H1 (cell line): ENCODE data around the gene KPNA1. TPM values are rescaled to one million over a fixed set of nuclear protein-coding genes. Genes with fewer than 3 reads are reported as not detected.

Experiments used
- CTCF ChIA-PET: fragments of 300-600 bp; sonication (Branson Sonifier 250); formaldehyde crosslinking; loops from one replicate; lab custom pipeline; 2021; ENCODE audit not compliant: partially characterized antibody; lab: Charles Lee
- POLR2A ChIA-PET: fragments of 300-600 bp; sonication (Branson Sonifier 250); formaldehyde crosslinking; loops from one replicate; lab custom pipeline; 2021; ENCODE audit warnings: inconsistent platforms; ENCODE audit not compliant: partially characterized antibody; lab: Charles Lee
- DNase-seq, 2 experiments: peaks; one replicate each; pipeline versions ENCODE4 v3.0.0 to v3.0.0-alpha.2; 2010 to 2022; ENCODE audit warnings: low spot score in 2 of 2, low read depth in 1 of 2, mixed read lengths in 1 of 2
- FAIRE-seq: peaks from 2 replicates; lab custom pipeline; 2011; peaks lifted over from hg19 to GRCh38; lab: Jason Lieb, UNC
- H2AFZ ChIP-seq: 2 replicates; pipeline ENCODE4 v1.8.1; 2012; ENCODE audit warnings: low read length, inconsistent platforms
- H2AK5ac ChIP-seq: 2 replicates; pipeline ENCODE4 v1.6.1; 2013; ENCODE audit warnings: low read depth, low read length
- H2BK120ac ChIP-seq: replicated peaks from 2 replicates; pipeline ENCODE3; 2013; ENCODE audit warnings: low read depth, low read length, inconsistent platforms
- H2BK12ac ChIP-seq: 2 replicates; pipeline ENCODE4 v1.6.1; 2013; ENCODE audit warnings: low read depth, low read length
- H2BK15ac ChIP-seq: 2 replicates; pipeline ENCODE4 v1.6.1; 2013; ENCODE audit warnings: low read length
- H2BK20ac ChIP-seq: 2 replicates; pipeline ENCODE4 v1.6.1; 2013; ENCODE audit warnings: low read length
- H2BK5ac ChIP-seq: 2 replicates; pipeline ENCODE4 v1.6.1; 2013; ENCODE audit warnings: low read depth, low read length
- H3K14ac ChIP-seq: 2 replicates; pipeline ENCODE4 v1.6.1; 2013; ENCODE audit warnings: inconsistent platforms; ENCODE audit not compliant: insufficient read length
- H3K18ac ChIP-seq: 2 replicates; pipeline ENCODE4 v1.6.1; 2013; ENCODE audit warnings: low read length; ENCODE audit errors: extremely low read depth
- H3K23ac ChIP-seq: 2 replicates; pipeline ENCODE4 v1.6.1; 2013; ENCODE audit warnings: inconsistent platforms; ENCODE audit not compliant: insufficient read length
- H3K23me2 ChIP-seq: 2 replicates; pipeline ENCODE4 v1.6.1; 2013; ENCODE audit warnings: low read depth, low read length
- H3K27ac ChIP-seq: 2 replicates; pipeline ENCODE4 v1.6.1; 2011; ENCODE audit warnings: low read depth, low read length, inconsistent platforms
- H3K27me3 ChIP-seq, 4 experiments: replicated peaks in 1 of 4; 1 replicate in 1 of 4; 2 replicates in 3 of 4; pipeline versions ENCODE4 v1.6.1 to v1.8.1; 2011 to 2013; ENCODE audit warnings: low read length in 3 of 4, mild to moderate bottlenecking in 3 of 4, inconsistent platforms in 2 of 4, mixed read lengths in 2 of 4, moderate library complexity in 1 of 4; ENCODE audit not compliant: control insufficient read depth in 3 of 4, insufficient read depth in 3 of 4; ENCODE audit errors: extremely low read depth in 1 of 4
- H3K36me3 ChIP-seq, 4 experiments: 2 replicates each; pipeline versions ENCODE4 v1.6.1 to v1.8.1; 2011 to 2013; ENCODE audit warnings: mild to moderate bottlenecking in 4 of 4, low read length in 3 of 4, moderate library complexity in 2 of 4, control low read depth in 1 of 4, inconsistent platforms in 1 of 4; ENCODE audit not compliant: insufficient read depth in 4 of 4, control insufficient read depth in 2 of 4
- H3K4ac ChIP-seq: replicated peaks from 2 replicates; pipeline ENCODE3; 2013; ENCODE audit warnings: low read length, low read depth, mixed read lengths, inconsistent platforms; ENCODE audit not compliant: insufficient read length
- H3K4me1 ChIP-seq, 4 experiments: replicated peaks in 1 of 4; 1 replicate in 1 of 4; 2 replicates in 3 of 4; pipeline versions ENCODE4 v1.6.1 to v1.8.1; 2011 to 2013; ENCODE audit warnings: low read length in 3 of 4, inconsistent platforms in 2 of 4, mixed read lengths in 1 of 4; ENCODE audit not compliant: insufficient read depth in 4 of 4, control insufficient read depth in 3 of 4
- H3K4me2 ChIP-seq, 2 experiments: 2 replicates each; pipeline versions ENCODE4 v1.6.1 to v1.8.1; 2011 to 2013; ENCODE audit warnings: low read depth in 2 of 2, low read length in 2 of 2, control low read depth in 1 of 2, inconsistent platforms in 1 of 2, mild to moderate bottlenecking in 1 of 2; ENCODE audit not compliant: insufficient read depth in 1 of 2
- H3K4me3 ChIP-seq, 4 experiments: fragments of 200-600, 300-600 bp in 1 of 4; sonication (generic), shearing (Covaris generic), sonication (Bioruptor Twin) in 1 of 4; 2 replicates each; pipeline versions ENCODE4 v1.5.1 to v1.8.1; 2011 to 2016; ENCODE audit warnings: low read length in 4 of 4, low read depth in 3 of 4, control low read depth in 2 of 4, inconsistent platforms in 2 of 4, mild to moderate bottlenecking in 2 of 4, mixed read lengths in 1 of 4, moderate library complexity in 1 of 4; ENCODE audit not compliant: insufficient read depth in 2 of 4; ENCODE audit errors: extremely low read depth in 1 of 4
- H3K56ac ChIP-seq: replicated peaks from 2 replicates; pipeline ENCODE3; 2013; ENCODE audit warnings: low read depth, mild to moderate bottlenecking, mixed read lengths, low read length, inconsistent platforms; ENCODE audit not compliant: insufficient read length
- H3K79me1 ChIP-seq: 2 replicates; pipeline ENCODE4 v1.6.1; 2013; ENCODE audit warnings: low read depth, low read length, control low read depth
- H3K79me2 ChIP-seq, 2 experiments: 2 replicates each; pipeline versions ENCODE4 v1.6.1 to v1.8.1; 2012 to 2013; ENCODE audit warnings: low read length in 2 of 2, mild to moderate bottlenecking in 2 of 2, inconsistent platforms in 1 of 2; ENCODE audit not compliant: insufficient read depth in 2 of 2, control insufficient read depth in 1 of 2
- H3K9ac ChIP-seq, 4 experiments: replicated peaks in 1 of 4; 1 replicate in 1 of 4; 2 replicates in 3 of 4; pipeline versions ENCODE4 v1.6.1 to v1.8.1; 2011 to 2013; ENCODE audit warnings: low read depth in 3 of 4, low read length in 3 of 4, control low read depth in 2 of 4, mild to moderate bottlenecking in 2 of 4, moderate library complexity in 2 of 4, inconsistent platforms in 1 of 4; ENCODE audit errors: extremely low read depth in 1 of 4
- H3K9me3 ChIP-seq, 2 experiments: 2 replicates each; pipeline versions ENCODE4 v1.6.1 to v1.8.1; 2012 to 2013; ENCODE audit warnings: mild to moderate bottlenecking in 2 of 2, moderate library complexity in 2 of 2, control low read depth in 1 of 2, inconsistent platforms in 1 of 2, low read depth in 1 of 2, low read length in 1 of 2, mixed read lengths in 1 of 2; ENCODE audit not compliant: insufficient read depth in 2 of 2
- H4K20me1 ChIP-seq, 2 experiments: replicated peaks in 1 of 2; 2 replicates each; pipeline versions ENCODE3 to v1.8.1; 2011 to 2013; ENCODE audit warnings: inconsistent platforms in 2 of 2, low read length in 2 of 2, mild to moderate bottlenecking in 1 of 2; ENCODE audit not compliant: insufficient read depth in 2 of 2, control insufficient read depth in 1 of 2
- H4K5ac ChIP-seq: 2 replicates; pipeline ENCODE4 v1.6.1; 2013; ENCODE audit warnings: low read length, low read depth, mixed read lengths, inconsistent platforms; ENCODE audit not compliant: insufficient read length
- H4K8ac ChIP-seq: 2 replicates; pipeline ENCODE4 v1.8.0; 2013; ENCODE audit warnings: mild to moderate bottlenecking, moderate library complexity, low read length, inconsistent platforms; ENCODE audit not compliant: insufficient read depth; ENCODE audit errors: extremely low read depth
- H4K91ac ChIP-seq: replicated peaks from 2 replicates; pipeline ENCODE3; 2013; ENCODE audit warnings: low read length, mixed read lengths, inconsistent platforms; ENCODE audit not compliant: insufficient read length
- EGR1 ChIP-seq: IDR thresholded peaks from 2 replicates; pipeline ENCODE4 v1.6.1; 2011; ENCODE audit warnings: low read depth, low read length, borderline replicate concordance
- KDM1A ChIP-seq: fragments of 200-600, 300-600 bp; sonication (generic); IDR thresholded peaks from 2 replicates; pipeline ENCODE4 v1.7.1; 2016; ENCODE audit warnings: mild to moderate bottlenecking, low read length, borderline replicate concordance
- RXRA ChIP-seq: IDR thresholded peaks from 2 replicates; pipeline ENCODE4 v1.6.1; 2011; ENCODE audit warnings: low read depth, mild to moderate bottlenecking, low read length, moderate library complexity; ENCODE audit not compliant: insufficient read depth
- USF2 ChIP-seq: IDR thresholded peaks from 2 replicates; pipeline ENCODE4 v1.6.1; 2011; ENCODE audit warnings: low read length, improper control_type of control experiment
- WGBS, 2 experiments: shearing (Covaris generic) in 1 of 2; methylation state at CpG; one replicate each; pipeline versions ENCODE4 v1.1.6 to v1.1.7; 2013 to 2015; ENCODE audit warnings: low lambda C conversion rate in 2 of 2, mixed read lengths in 2 of 2, inconsistent platforms in 1 of 2, low coverage in 1 of 2, missing lambda C conversion rate in 1 of 2; ENCODE audit not compliant: insufficient replicate concordance in 2 of 2, insufficient coverage in 1 of 2, insufficient read length in 1 of 2; ENCODE audit errors: extremely low coverage in 1 of 2, missing lambda C conversion rate in 1 of 2; 5-methylcytosine and 5-hydroxymethylcytosine counted together
- polyA plus RNA-seq, 7 experiments: library from polyadenylated mRNA; depleted of rRNA in 3 of 7; stranded (reverse) in 5 of 7; unstranded in 2 of 7; fragments of >200 nt in 5 of 7; fragments of 200-250 nt in 2 of 7; gene quantifications; 1 replicate in 5 of 7; 2 replicates in 1 of 7; 4 replicates in 1 of 7; pipeline versions ENCODE4 v1.2.1 to v1.2.3, GENCODE V29; 2011 to 2013; ENCODE audit warnings: missing spikeins in 2 of 7, mixed read lengths in 2 of 7
- total RNA-seq: library from RNA; stranded (reverse); fragmentation: NEBNext Ultra II Directional; extraction: Animal tissue kit (Norgen Biotek cat#: 25700); gene quantifications from 2 replicates; pipeline ENCODE4 v1.2.1, GENCODE V29; 2021

The KPNA1 gene
- total and polyA plus RNA-seq, 2 of the 8 experiments (the other 6 are each of a cell fraction or from before 2014, with no cell fraction given), result 14.8 to 63.0 TPM

GRCh38 chr3:122493296-122493695 is 21.4 kb downstream of the KPNA1 start:
- no peak for TF ChIP-seq RXRA
- TF ChIP-seq EGR1, result no peak
- no peak for TF ChIP-seq KDM1A
- no peak for TF ChIP-seq USF2
- H3K79me1 ChIP-seq, result peaks cover 6% of the 10 kb centered on the region; the same call in 1 of the 2 replicates
- no peaks in the 10 kb centered on the region for H3K27me3 ChIP-seq
- WGBS, 2 experiments, result 89% methylated on average over 3 of the region's 3 CpGs; no CpG with 5 or more reads in 1 of the 2 experiments
- no peak overlapping the region for H3K56ac ChIP-seq
- no peak overlapping the region for H4K8ac ChIP-seq
- H3K4ac ChIP-seq, result no peak overlapping the region
- H2BK5ac ChIP-seq, result no peak overlapping the region
- peaks cover 0 to 5% (median 2%) of the 10 kb centered on the region in 4 experiments; a peak in 3 of 7 replicates for H3K4me1 ChIP-seq
- H3K9ac ChIP-seq, result no peak overlapping the region
- DNase-seq (no peak), FAIRE-seq (no peak)
- H3K36me3 ChIP-seq, result peaks cover 0 to 34% (median 1%) of the 10 kb centered on the region in 4 experiments; a peak in 3 of 8 replicates
- no peak overlapping the region for H2BK15ac ChIP-seq
- no peak overlapping the region for H3K18ac ChIP-seq
- no peak overlapping the region for H3K4me3 ChIP-seq
- H4K5ac ChIP-seq, result no peak overlapping the region
- no peak overlapping the region for H3K4me2 ChIP-seq
- no peak overlapping the region for H3K27ac ChIP-seq
- no peak overlapping the region for H2AFZ ChIP-seq
- H2BK12ac ChIP-seq, result no peak overlapping the region
- H2BK20ac ChIP-seq, result no peak overlapping the region
- H2BK120ac ChIP-seq, result no peak overlapping the region
- ChIA-PET POLR2A (no interaction called here), CTCF (interaction anchor here (0.7 kb wide), 1 partner anchor 194 kb away, joined by 3 read pairs; no protein-coding TSS in a partner anchor)
- no peak overlapping the region for H2AK5ac ChIP-seq
- H4K20me1 ChIP-seq, result peaks cover 0 to 5% of the 10 kb centered on the region in 2 experiments
- no peaks in the 10 kb centered on the region; the same call in 1 of the 2 replicates for H3K23me2 ChIP-seq
- H3K79me2 ChIP-seq, result peaks cover 0 to 29% of the 10 kb centered on the region in 2 experiments; a peak in 2 of 4 replicates
- no peak overlapping the region for H3K23ac ChIP-seq
- H4K91ac ChIP-seq, result no peak overlapping the region
- H3K9me3 ChIP-seq, result no peaks in the 10 kb centered on the region
- no peak overlapping the region for H3K14ac ChIP-seq
